DND-41 (cell line): ENCODE measurements around the gene ARHGEF38.

Experiments
- ATAC-seq: fragments of 200-7000 bp; cut with Tn5 transposase; 3 replicates; pipeline ENCODE4 v1.9.1; 2021; ENCODE audit warnings: low read depth; ENCODE audit not compliant: insufficient read depth
- DNase-seq: peaks from one replicate; pipeline ENCODE4 v3.0.0-alpha.2; 2020
- H2AFZ ChIP-seq: 2 replicates; pipeline ENCODE4 v1.6.0; 2012; ENCODE audit warnings: low read depth, low read length
- H3K27ac ChIP-seq: 2 replicates; pipeline ENCODE4 v1.5.1; 2012; ENCODE audit warnings: low read length, inconsistent platforms
- H3K27me3 ChIP-seq: fragments of 200-600 bp; sonication (generic); 2 replicates; pipeline ENCODE4 v1.6.0; 2012; ENCODE audit warnings: low read length, mild to moderate bottlenecking, inconsistent platforms; ENCODE audit not compliant: insufficient read depth, poor library complexity
- H3K36me3 ChIP-seq: 2 replicates; pipeline ENCODE4 v1.5.1; 2012; ENCODE audit warnings: low read length, inconsistent platforms; ENCODE audit not compliant: insufficient read depth
- H3K4me1 ChIP-seq: 2 replicates; pipeline ENCODE4 v1.5.1; 2012; ENCODE audit warnings: mild to moderate bottlenecking, low read length; ENCODE audit not compliant: insufficient read depth
- H3K4me2 ChIP-seq: 2 replicates; pipeline ENCODE4 v1.6.0; 2012; ENCODE audit warnings: mild to moderate bottlenecking, moderate library complexity, low read length, inconsistent platforms; ENCODE audit not compliant: insufficient read depth
- H3K4me3 ChIP-seq, 2 experiments: fragments of 200-600 bp in 1 of 2; shearing (Covaris generic) in 1 of 2; 2 replicates each; pipeline ENCODE4 v1.5.1; 2012 to 2016; ENCODE audit warnings: inconsistent platforms in 2 of 2, low read length in 2 of 2, mild to moderate bottlenecking in 2 of 2, low read depth in 1 of 2, moderate library complexity in 1 of 2
- H3K79me2 ChIP-seq: 2 replicates; pipeline ENCODE4 v1.6.0; 2012; ENCODE audit warnings: low read length, inconsistent platforms; ENCODE audit not compliant: insufficient read depth
- H3K9ac ChIP-seq: 2 replicates; pipeline ENCODE4 v1.6.0; 2012; ENCODE audit warnings: low read depth, mild to moderate bottlenecking, inconsistent platforms, low read length, moderate library complexity
- H3K9me3 ChIP-seq: 2 replicates; pipeline ENCODE4 v1.5.1; 2012; ENCODE audit warnings: low read length, moderate library complexity, mild to moderate bottlenecking, inconsistent platforms; ENCODE audit not compliant: insufficient read depth, severe bottlenecking
- H4K20me1 ChIP-seq: 2 replicates; pipeline ENCODE4 v1.6.0; 2012; ENCODE audit warnings: low read length; ENCODE audit not compliant: insufficient read depth
- EZH2 ChIP-seq: IDR thresholded peaks from 3 replicates; pipeline ENCODE4 v1.6.1; 2012; ENCODE audit warnings: borderline replicate concordance, low read depth, mild to moderate bottlenecking, moderate library complexity, low read length, inconsistent platforms; ENCODE audit not compliant: severe bottlenecking
- TF ChIP-seq, protein P1 (sequence below): IDR thresholded peaks from 2 replicates; pipeline ENCODE4 v1.5.1; 2012; ENCODE audit warnings: borderline replicate concordance, low read length, moderate library complexity, mild to moderate bottlenecking; ENCODE audit not compliant: poor library complexity, severe bottlenecking; ENCODE audit errors: extremely low read depth

ARHGEF38 gene

DNA sequence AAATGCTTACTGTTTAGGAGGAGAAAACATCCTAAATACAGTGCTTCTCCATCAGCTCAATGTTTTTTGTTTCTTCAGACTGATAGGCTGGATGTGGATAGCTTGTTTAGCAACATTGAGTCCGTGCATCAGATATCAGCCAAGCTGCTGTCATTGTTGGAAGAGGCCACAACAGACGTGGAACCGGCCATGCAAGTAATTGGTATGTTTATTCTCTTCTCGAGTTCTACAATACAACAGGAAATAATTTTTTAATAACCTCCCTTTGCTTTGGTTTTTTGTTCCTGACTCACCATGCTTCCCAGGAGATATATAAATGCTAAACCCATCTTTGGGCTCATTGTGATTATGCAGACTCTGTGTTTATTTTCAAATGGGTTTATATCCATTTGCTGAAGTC is 60.9 kb downstream of the ARHGEF38 start:
- H3K9ac ChIP-seq, result no peak overlapping the region
- H3K4me1 ChIP-seq, result no peaks in the 10 kb centered on the region
- H3K9me3 ChIP-seq, result no peaks in the 10 kb centered on the region
- H4K20me1 ChIP-seq, result no peaks in the 10 kb centered on the region
- ATAC-seq (no peak), DNase-seq (no peak)
- H3K36me3 ChIP-seq, result no peaks in the 10 kb centered on the region
- H2AFZ ChIP-seq, result no peak overlapping the region
- H3K4me3 ChIP-seq, result no peak overlapping the region
- H3K4me2 ChIP-seq, result no peak overlapping the region
- TF ChIP-seq EZH2, result no peak
- TF ChIP-seq, protein P1, sequence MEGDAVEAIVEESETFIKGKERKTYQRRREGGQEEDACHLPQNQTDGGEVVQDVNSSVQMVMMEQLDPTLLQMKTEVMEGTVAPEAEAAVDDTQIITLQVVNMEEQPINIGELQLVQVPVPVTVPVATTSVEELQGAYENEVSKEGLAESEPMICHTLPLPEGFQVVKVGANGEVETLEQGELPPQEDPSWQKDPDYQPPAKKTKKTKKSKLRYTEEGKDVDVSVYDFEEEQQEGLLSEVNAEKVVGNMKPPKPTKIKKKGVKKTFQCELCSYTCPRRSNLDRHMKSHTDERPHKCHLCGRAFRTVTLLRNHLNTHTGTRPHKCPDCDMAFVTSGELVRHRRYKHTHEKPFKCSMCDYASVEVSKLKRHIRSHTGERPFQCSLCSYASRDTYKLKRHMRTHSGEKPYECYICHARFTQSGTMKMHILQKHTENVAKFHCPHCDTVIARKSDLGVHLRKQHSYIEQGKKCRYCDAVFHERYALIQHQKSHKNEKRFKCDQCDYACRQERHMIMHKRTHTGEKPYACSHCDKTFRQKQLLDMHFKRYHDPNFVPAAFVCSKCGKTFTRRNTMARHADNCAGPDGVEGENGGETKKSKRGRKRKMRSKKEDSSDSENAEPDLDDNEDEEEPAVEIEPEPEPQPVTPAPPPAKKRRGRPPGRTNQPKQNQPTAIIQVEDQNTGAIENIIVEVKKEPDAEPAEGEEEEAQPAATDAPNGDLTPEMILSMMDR, result no peak
- no peaks in the 10 kb centered on the region for H3K79me2 ChIP-seq
- H3K27ac ChIP-seq, result no peak overlapping the region
- H3K27me3 ChIP-seq, result no peaks in the 10 kb centered on the region

DNA sequence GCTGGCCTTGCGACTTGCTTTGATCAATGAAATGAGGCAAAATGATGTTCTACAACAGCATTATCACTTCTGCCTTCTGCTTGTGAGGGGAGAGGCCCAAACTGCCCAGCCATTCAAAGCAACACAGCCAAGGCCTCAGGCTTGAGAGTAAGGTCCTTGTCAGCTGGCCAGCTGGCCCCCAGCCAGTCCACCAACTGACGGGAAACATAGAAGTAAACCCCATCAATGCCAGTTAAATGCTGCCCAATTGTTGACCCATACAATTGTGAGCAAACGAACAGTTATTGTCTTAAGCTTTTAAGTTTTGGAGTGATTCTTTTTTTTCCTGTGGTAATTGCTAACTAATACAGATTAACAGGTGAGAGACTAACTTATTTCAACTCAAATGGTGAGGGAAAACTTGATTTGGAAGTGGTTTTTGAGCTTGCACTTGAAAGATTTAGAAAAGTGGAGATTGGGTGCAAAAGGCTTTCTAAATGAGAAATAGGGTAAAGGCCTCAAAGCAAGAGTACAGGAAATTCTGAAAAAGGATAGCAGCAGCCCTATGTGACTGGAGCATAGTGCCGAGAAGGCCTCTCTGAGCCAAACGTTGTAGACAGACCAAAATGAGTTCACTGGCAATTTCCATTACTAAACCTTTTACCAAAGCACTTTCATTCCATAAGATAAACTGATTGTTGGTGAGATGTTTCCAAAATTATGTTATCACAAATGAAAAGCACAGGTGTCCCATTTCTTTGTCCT is 66.9 kb downstream of the ARHGEF38 start:
- Histone ChIP-seq H3K79me2 (no peaks in the 10 kb centered on the region), H2AFZ (no peak overlapping the region), H3K4me3 (no peak overlapping the region), H3K36me3 (no peaks in the 10 kb centered on the region), H3K9me3 (no peaks in the 10 kb centered on the region), H3K27ac (no peak overlapping the region), H3K9ac (no peak overlapping the region), H4K20me1 (no peaks in the 10 kb centered on the region), H3K4me2 (no peak overlapping the region), H3K4me1 (no peaks in the 10 kb centered on the region), H3K27me3 (no peaks in the 10 kb centered on the region)
- ATAC-seq (no peak), DNase-seq (no peak)
- no peak for TF ChIP-seq EZH2
- TF ChIP-seq, protein P1, result no peak

DNA sequence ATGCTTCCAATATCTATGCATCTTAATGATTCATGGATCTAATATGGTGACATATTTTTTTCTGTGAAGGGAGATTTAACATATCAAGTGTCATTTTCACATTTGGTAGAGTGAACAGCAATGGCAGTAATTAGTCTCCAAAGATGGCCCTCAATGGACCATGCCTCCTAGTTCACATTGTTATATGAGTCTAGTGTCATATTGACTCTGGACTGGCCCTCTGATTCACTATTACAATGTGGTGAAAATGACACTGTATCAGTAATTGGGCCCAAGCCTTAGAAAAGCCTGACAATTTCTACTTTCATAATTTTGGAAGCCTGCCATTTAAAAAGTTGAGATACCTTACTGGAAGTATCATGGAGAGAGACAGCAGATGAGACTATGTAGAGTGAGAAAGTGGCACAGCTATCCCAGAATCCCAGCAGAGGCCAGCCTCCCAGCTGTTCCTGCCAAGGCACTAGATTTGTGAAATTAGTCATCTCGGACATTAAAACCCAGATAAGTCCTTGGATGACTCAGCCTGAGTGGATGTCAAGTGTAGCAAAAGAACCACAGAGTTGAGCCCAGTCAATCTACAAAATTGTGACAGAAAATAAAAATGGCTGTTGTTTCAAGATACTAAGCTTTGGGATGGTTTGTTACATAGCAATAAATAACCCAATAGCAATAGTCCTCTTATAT is 68.4 kb downstream of the ARHGEF38 start:
- ATAC-seq (no peak), DNase-seq (no peak)
- H3K4me2 ChIP-seq, result no peak overlapping the region
- no peak overlapping the region for H3K4me3 ChIP-seq
- H3K9me3 ChIP-seq, result no peaks in the 10 kb centered on the region
- H3K27ac ChIP-seq, result no peak overlapping the region
- H3K36me3 ChIP-seq, result no peaks in the 10 kb centered on the region
- no peak overlapping the region for H2AFZ ChIP-seq
- no peak for TF ChIP-seq EZH2
- TF ChIP-seq, protein P1, result no peak
- no peaks in the 10 kb centered on the region for H3K27me3 ChIP-seq
- no peaks in the 10 kb centered on the region for H3K79me2 ChIP-seq
- no peak overlapping the region for H3K9ac ChIP-seq
- H4K20me1 ChIP-seq, result no peaks in the 10 kb centered on the region
- H3K4me1 ChIP-seq, result no peaks in the 10 kb centered on the region
